Upper lobe of right lung (tissue), 1 donor: ENCODE data around the gene NKX6-2. TPM values are rescaled to one million over a fixed set of nuclear protein-coding genes. Genes with fewer than 3 reads are reported as not detected.

Experiments
- ATAC-seq: fragments of 200-7000 bp; cut with Tn5 transposase; one replicate; pipeline ENCODE4 v1.9.1; 2020; ENCODE audit warnings: mild to moderate bottlenecking, moderate library complexity
- DNase-seq: peaks from one replicate; pipeline ENCODE4 v3.0.0-alpha.2; 2020
- H3K27ac ChIP-seq: fragments of 200-600 bp; one replicate; pipeline ENCODE4 v1.8.0; 2022
- H3K27me3 ChIP-seq: fragments of 200-600 bp; one replicate; pipeline ENCODE4 v1.8.0; 2022; ENCODE audit warnings: mild to moderate bottlenecking
- H3K36me3 ChIP-seq: fragments of 200-600 bp; one replicate; pipeline ENCODE4 v1.8.0; 2022
- H3K4me1 ChIP-seq: fragments of 200-600 bp; one replicate; pipeline ENCODE4 v1.8.0; 2022
- H3K4me3 ChIP-seq: fragments of 200-600 bp; one replicate; pipeline ENCODE4 v1.8.0; 2022; ENCODE audit warnings: mild to moderate bottlenecking
- H3K9me3 ChIP-seq: fragments of 200-600 bp; one replicate; pipeline ENCODE4 v1.8.0; 2022
- CTCF ChIP-seq: fragments of 200-600 bp; IDR thresholded peaks from one replicate; pipeline ENCODE4 v1.8.0; 2022; ENCODE audit warnings: antibody characterized with exemption
- intact Hi-C: fragments of 100-400 bp; cut with DNase I; formaldehyde crosslinking; loops from one replicate; pipeline ENCODE4 v1.11.0; 2022
- total RNA-seq: library from RNA; stranded (reverse); fragmentation: NEBNext Ultra II Directional; extraction: Animal tissue kit (Norgen Biotek cat#: 25700); gene quantifications from one replicate; pipeline ENCODE4 v1.2.1, GENCODE V29; 2021
- donor health status: DM: no; HTN: yes; CAD: no; lungs with severe emphysema.

The NKX6-2 gene
- total RNA-seq, 1 donor from 2014 or later = not detected

- DNase-seq (no peak), ATAC-seq (no peak)
- TF ChIP-seq CTCF = no peak
- intact Hi-C loops = no loop called here
- no peak overlapping the region for H3K4me3 ChIP-seq
- no peaks in the 10 kb centered on the region for H3K36me3 ChIP-seq
- H3K27me3 ChIP-seq = no peaks in the 10 kb centered on the region
- no peaks in the 10 kb centered on the region for H3K9me3 ChIP-seq
- no peaks in the 10 kb centered on the region for H3K4me1 ChIP-seq
- no peak overlapping the region for H3K27ac ChIP-seq
Observed at GRCh38 chr10:132763545-132763944, 22.4 kb downstream of the NKX6-2 start.

- H3K9me3 ChIP-seq = no peaks in the 10 kb centered on the region
- H3K27ac ChIP-seq = no peak overlapping the region
- ATAC-seq = no peak
- intact Hi-C loops = no loop called here
- H3K27me3 ChIP-seq = no peaks in the 10 kb centered on the region
- no peak for DNase-seq
- no peaks in the 10 kb centered on the region for H3K4me1 ChIP-seq
- no peaks in the 10 kb centered on the region for H3K36me3 ChIP-seq
- TF ChIP-seq CTCF = no peak
- no peak overlapping the region for H3K4me3 ChIP-seq
Observed at GRCh38 chr10:132762267-132762666, 23.7 kb downstream of the NKX6-2 start.

- Histone ChIP-seq H3K4me1 (no peaks in the 10 kb centered on the region), H3K4me3 (no peak overlapping the region), H3K36me3 (no peaks in the 10 kb centered on the region), H3K9me3 (no peaks in the 10 kb centered on the region), H3K27ac (no peak overlapping the region), H3K27me3 (no peaks in the 10 kb centered on the region)
- TF ChIP-seq CTCF = no peak
- ATAC-seq = no peak
- DNase-seq = no peak
- intact Hi-C loops = no loop called here
Observed at GRCh38 chr10:132761395-132762060, 24.4 kb downstream of the NKX6-2 start.

- TF ChIP-seq CTCF = no peak
- intact Hi-C loops = no loop called here
- H3K9me3 ChIP-seq = no peaks in the 10 kb centered on the region
- H3K27me3 ChIP-seq = no peaks in the 10 kb centered on the region
- DNase-seq = no peak
- peaks cover 7% of the 10 kb centered on the region for H3K36me3 ChIP-seq
- H3K4me1 ChIP-seq = no peaks in the 10 kb centered on the region
- H3K27ac ChIP-seq = no peak overlapping the region
- ATAC-seq = no peak
- H3K4me3 ChIP-seq = no peak overlapping the region
Observed at GRCh38 chr10:132758865-132759264, 27.1 kb downstream of the NKX6-2 start.

GRCh38 chr10:132757171-132757570 lies 28.8 kb downstream of the NKX6-2 start:
- Histone ChIP-seq H3K9me3 (no peaks in the 10 kb centered on the region), H3K27me3 (no peaks in the 10 kb centered on the region), H3K36me3 (peaks cover 8% of the 10 kb centered on the region), H3K27ac (no peak overlapping the region), H3K4me1 (no peaks in the 10 kb centered on the region), H3K4me3 (no peak overlapping the region)
- intact Hi-C loops = no loop called here
- no peak for ATAC-seq
- no peak for TF ChIP-seq CTCF
- no peak for DNase-seq

GRCh38 chr10:132756591-132756990 lies 29.4 kb downstream of the NKX6-2 start:
- Histone ChIP-seq H3K9me3 (no peaks in the 10 kb centered on the region), H3K4me3 (no peak overlapping the region), H3K36me3 (peaks cover 8% of the 10 kb centered on the region), H3K27me3 (no peaks in the 10 kb centered on the region), H3K4me1 (no peaks in the 10 kb centered on the region), H3K27ac (no peak overlapping the region)
- no peak for DNase-seq
- TF ChIP-seq CTCF = no peak
- intact Hi-C loops = no loop called here
- ATAC-seq = no peak
